AG09319 (cell line): ENCODE results near the gene QSER1.

Experiments
- DNase-seq: peaks from one replicate; pipeline ENCODE4 v3.0.0-alpha.2; 2010; ENCODE audit warnings: low read depth; ENCODE audit errors: extremely low read depth
- TF ChIP-seq, protein P1 (sequence below): IDR thresholded peaks from 2 replicates; pipeline ENCODE4 v1.5.1; 2011; ENCODE audit warnings: low read depth, mild to moderate bottlenecking, inconsistent platforms, low read length, moderate library complexity

The QSER1 gene

DNA sequence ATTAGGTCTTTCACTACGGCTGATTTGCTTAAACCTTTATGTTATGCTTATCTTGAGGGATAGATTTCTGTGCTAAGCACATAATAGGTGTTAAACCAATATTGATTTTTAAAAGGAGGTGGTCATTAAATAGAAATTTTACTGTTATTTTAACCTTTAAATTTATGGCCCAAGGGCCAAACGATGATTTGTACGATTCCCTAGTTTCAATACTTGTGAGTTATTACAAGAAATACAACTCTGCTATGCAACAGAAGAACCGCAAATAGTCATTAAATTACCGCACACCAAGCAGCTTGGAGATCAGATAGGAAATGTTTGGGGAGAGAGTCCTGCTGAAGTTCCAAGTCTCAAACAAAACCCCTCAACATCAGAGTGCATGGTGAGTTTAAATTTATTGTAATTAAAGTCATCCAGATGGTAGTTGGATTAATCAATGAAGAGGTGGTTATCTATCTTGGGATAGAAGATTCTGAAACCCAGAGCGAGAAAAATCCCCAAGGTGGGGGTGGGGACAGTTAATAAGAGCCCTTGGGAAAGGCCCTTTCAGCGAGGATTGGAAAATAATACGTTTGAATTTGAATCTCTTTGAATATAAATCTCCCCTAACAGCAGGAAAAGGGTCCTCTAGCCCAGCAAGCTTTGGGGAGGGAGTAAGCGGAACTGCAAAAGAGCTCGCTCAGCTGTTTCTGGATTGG is 805 bp upstream of the QSER1 start:
- DNase-seq: no peak
- TF ChIP-seq, protein P1, sequence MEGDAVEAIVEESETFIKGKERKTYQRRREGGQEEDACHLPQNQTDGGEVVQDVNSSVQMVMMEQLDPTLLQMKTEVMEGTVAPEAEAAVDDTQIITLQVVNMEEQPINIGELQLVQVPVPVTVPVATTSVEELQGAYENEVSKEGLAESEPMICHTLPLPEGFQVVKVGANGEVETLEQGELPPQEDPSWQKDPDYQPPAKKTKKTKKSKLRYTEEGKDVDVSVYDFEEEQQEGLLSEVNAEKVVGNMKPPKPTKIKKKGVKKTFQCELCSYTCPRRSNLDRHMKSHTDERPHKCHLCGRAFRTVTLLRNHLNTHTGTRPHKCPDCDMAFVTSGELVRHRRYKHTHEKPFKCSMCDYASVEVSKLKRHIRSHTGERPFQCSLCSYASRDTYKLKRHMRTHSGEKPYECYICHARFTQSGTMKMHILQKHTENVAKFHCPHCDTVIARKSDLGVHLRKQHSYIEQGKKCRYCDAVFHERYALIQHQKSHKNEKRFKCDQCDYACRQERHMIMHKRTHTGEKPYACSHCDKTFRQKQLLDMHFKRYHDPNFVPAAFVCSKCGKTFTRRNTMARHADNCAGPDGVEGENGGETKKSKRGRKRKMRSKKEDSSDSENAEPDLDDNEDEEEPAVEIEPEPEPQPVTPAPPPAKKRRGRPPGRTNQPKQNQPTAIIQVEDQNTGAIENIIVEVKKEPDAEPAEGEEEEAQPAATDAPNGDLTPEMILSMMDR: no peak

DNA sequence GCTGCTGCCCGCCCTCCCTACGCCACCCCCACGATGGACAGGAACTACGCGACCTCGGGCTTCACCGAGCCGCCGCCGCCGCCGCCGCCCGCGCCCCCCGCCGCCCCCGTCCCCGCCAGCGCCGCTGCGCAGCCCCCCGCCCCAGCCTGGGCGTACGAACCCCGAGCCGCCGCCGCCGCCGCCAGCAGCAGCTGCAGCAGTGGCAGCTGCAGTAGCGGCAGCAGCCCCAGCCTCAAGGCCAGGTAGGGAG is 407 bp downstream of the QSER1 start:
- TF ChIP-seq, protein P1: no peak

DNA sequence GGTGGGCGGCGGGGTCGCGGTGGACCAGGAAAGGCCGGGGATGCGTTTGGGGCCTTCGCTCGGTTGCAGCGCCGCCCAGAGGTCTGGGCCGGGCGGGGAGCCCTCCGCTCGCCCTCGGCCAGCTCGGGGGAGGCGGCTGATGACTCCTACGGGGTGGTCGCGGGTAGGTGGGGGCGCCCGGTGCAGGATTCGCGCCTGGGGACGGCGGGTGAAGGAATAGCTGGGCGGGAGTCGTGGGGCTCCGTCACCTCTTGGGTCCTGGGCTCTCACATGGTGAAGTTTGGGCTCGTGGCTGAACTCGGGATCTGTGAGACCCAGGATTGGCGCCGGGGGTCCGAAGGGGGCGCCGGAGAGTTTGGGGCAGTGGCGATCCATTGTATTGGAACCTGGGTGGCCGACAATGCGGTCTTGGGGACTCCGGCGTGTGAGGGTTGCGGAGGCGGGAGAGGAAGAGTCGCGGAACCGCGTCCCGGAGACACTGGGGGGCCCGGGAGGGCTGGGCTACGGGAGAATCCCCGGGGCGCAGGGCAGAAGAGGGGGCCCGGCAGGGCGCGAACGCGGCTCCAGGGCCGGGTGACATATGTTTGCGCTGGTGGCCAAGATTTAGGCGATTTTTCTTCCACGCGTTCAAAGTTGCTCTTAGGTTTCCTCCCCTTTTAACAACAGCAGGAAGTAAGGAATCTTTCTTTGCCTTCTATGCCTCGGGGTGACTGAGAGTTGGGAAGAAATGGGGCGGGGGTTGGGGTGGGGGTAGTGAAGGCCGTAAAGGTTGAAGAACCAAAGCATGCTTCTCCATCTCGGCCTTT is 935 bp downstream of the QSER1 start:
- TF ChIP-seq, protein P1: peak; percentile 37
- DNase-seq: no peak

More for the DNA sequence above, 407 bp downstream of the QSER1 start:
- no peak for DNase-seq

DNA sequence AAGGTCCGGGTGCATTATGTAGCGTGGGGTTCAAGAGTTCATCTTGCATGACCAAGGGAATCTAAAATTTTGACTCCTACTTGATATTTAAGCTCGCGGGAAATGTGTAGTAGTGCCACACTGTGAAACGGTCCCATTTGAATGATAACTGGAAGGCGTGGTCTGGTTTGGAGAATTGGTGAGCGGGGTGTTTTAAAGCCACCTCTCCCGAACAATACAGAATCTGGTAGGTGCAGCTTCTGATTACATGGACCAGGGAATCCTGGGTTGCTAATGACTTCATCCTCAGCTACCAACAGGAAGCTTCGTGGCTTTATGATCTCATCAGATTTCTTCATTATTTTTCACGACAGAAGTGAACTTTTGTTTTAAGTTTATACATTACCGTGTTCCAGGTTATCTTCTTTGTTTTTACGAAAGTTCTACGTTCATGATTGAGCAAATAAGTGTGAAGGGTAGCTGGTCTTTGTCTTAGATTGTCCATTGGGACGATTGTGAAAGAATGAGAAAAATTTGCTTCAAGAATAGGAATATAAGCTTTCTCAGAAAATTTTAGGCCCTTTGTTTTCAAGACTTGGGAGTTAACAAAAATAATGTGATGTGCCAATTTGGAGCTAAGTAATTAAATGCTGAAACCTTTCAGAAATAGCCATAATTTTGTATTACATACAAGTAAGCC is 1.7 kb downstream of the QSER1 start:
- TF ChIP-seq, protein P1: no peak
- DNase-seq: no peak

DNA sequence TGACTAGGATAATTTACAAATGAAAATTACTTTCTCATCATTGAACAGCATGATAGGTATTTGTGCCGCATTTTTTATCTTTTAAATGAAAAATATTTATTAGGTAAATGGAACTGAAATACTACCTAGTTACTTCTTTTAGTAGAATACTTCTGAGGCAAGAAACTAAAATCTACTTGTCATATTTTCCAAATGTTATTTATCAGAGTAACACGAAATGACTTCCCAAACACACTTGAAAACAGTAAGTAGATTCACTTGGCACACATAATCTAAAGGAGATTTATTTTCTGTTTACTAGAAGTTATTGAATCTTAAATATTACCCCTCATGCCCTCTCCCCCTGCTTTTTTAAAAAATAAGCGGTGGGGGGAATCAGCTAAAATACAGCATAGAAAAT is 2.3 kb downstream of the QSER1 start:
- TF ChIP-seq, protein P1: no peak
- no peak for DNase-seq

DNA sequence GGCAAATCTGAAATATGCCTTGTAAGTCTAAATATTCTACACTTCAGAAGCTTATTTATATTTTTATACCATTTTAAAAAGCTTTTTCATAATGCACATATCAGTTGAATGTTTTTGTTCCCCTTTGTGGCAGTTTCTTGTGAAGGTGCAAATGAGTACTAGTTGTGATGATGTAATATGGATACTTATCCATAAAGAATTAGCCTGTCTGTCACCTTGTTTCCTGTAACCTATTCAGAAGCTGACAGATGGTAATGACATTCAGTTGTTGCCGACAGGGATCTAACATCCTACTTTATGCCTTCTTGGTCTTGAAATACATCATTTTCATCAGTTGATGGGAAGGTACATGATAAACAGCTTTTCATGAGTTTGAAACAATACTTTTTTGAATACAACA is 2.9 kb downstream of the QSER1 start:
- no peak for DNase-seq
- TF ChIP-seq, protein P1: no peak

DNA sequence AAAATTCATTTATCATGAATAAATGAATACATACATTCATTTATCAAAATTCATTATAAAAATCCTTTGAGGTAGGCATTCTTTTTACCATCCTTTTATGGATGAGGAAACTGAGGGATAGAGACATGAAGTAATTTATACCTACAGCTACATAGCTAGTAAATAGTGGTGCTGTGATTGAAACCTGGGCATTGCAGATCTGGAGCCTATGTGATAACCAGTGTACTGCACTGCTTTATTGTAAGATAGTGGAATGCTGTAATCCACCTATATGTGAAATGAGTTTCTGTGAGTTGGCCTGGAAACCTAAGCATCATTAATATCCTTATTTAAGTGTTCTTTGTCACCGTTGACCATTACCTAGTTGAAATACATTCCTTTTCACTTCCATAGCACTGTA is 4.5 kb downstream of the QSER1 start:
- TF ChIP-seq, protein P1: no peak
- no peak for DNase-seq
